ENCODE measurements around the gene OSBPL10. TPM values are rescaled to one million over a fixed set of nuclear protein-coding genes. Genes with fewer than 3 reads are reported as not detected.

Gene OSBPL10
- total and polyA plus RNA-seq, 2 experiments from 2014 or later, result 2.2 to 7.7 TPM

GRCh38 chr3:31984321-31984720 lies 3.3 kb upstream of the OSBPL10 start:
- Histone ChIP-seq H3K36me3 (no peaks in the 10 kb centered on the region), H3K4me1 (ENCODE audit: low read depth) (no peaks in the 10 kb centered on the region), H3K27ac (no peak overlapping the region), H3K27me3 (peaks cover 36% of the 10 kb centered on the region), H3K9me3 (ENCODE audit: low read depth) (no peaks in the 10 kb centered on the region), H3K4me3 (no peak overlapping the region)
- TF ChIP-seq CTCF (IDR thresholded peaks at IDR 0.05; ENCODE audit: low read depth, low read length), result no peak
- DNase-seq (ENCODE audit: low read depth in 1 of 2, low spot score in 1 of 2), result no peak

GRCh38 chr3:31980530-31981205 lies 394 bp downstream of the OSBPL10 start:
- TF ChIP-seq CTCF (IDR thresholded peaks at IDR 0.05; ENCODE audit: low read depth, low read length), result no peak
- H3K27ac ChIP-seq, result no peak overlapping the region
- H3K4me3 ChIP-seq, result peak overlapping the region; percentile 49
- no peaks in the 10 kb centered on the region for H3K9me3 ChIP-seq (ENCODE audit: low read depth)
- DNase-seq (ENCODE audit: low read depth in 1 of 2, low spot score in 1 of 2), result peak; percentile 54 to 62
- no peaks in the 10 kb centered on the region for H3K36me3 ChIP-seq
- H3K4me1 ChIP-seq (ENCODE audit: low read depth), result no peaks in the 10 kb centered on the region
- peaks cover 54% of the 10 kb centered on the region for H3K27me3 ChIP-seq

GRCh38 chr3:31979001-31979697 lies 1.9 kb downstream of the OSBPL10 start:
- Histone ChIP-seq H3K27me3 (peaks cover 54% of the 10 kb centered on the region), H3K4me1 (ENCODE audit: low read depth) (no peaks in the 10 kb centered on the region), H3K4me3 (no peak overlapping the region), H3K27ac (no peak overlapping the region), H3K9me3 (ENCODE audit: low read depth) (no peaks in the 10 kb centered on the region), H3K36me3 (no peaks in the 10 kb centered on the region)
- no peak for TF ChIP-seq CTCF (IDR thresholded peaks at IDR 0.05; ENCODE audit: low read depth, low read length)
- no peak for DNase-seq (ENCODE audit: low read depth in 1 of 2, low spot score in 1 of 2)

GRCh38 chr3:31978553-31978952 lies 2.5 kb downstream of the OSBPL10 start:
- H3K27me3 ChIP-seq, result peaks cover 54% of the 10 kb centered on the region
- no peaks in the 10 kb centered on the region for H3K4me1 ChIP-seq (ENCODE audit: low read depth)
- no peak for TF ChIP-seq CTCF (IDR thresholded peaks at IDR 0.05; ENCODE audit: low read depth, low read length)
- no peak for DNase-seq (ENCODE audit: low read depth in 1 of 2, low spot score in 1 of 2)
- H3K36me3 ChIP-seq, result no peaks in the 10 kb centered on the region
- no peak overlapping the region for H3K27ac ChIP-seq
- no peaks in the 10 kb centered on the region for H3K9me3 ChIP-seq (ENCODE audit: low read depth)
- H3K4me3 ChIP-seq, result no peak overlapping the region

- Histone ChIP-seq H3K27ac (no peak overlapping the region), H3K4me1 (ENCODE audit: low read depth) (no peaks in the 10 kb centered on the region), H3K4me3 (no peak overlapping the region), H3K27me3 (peaks cover 52% of the 10 kb centered on the region), H3K9me3 (ENCODE audit: low read depth) (no peaks in the 10 kb centered on the region), H3K36me3 (no peaks in the 10 kb centered on the region)
- no peak for DNase-seq (ENCODE audit: low read depth in 1 of 2, low spot score in 1 of 2)
- TF ChIP-seq CTCF (IDR thresholded peaks at IDR 0.05; ENCODE audit: low read depth, low read length), result no peak
These were observed 3.3 kb downstream of the OSBPL10 start for GRCh38 chr3:31977736-31978135.

All from cardiac muscle cell (in vitro differentiated cells and primary cell).